Right lobe of liver (tissue), 4 donors: ENCODE data around the gene TTC24.

Experiments used
- POLR2A ChIP-seq: fragments of 450-650 bp; IDR thresholded peaks from one replicate; pipeline ENCODE4 v1.6.1; 2017; ENCODE audit warnings: antibody characterized with exemption, mild to moderate bottlenecking
- TF ChIP-seq, protein P1 (sequence below), 4 donors: fragments of 200-600 bp in 3 of 4; fragments of 450-650 bp in 1 of 4; IDR thresholded peaks; one replicate each; pipeline versions ENCODE4 v1.5.1 to v1.8.0; 2016 to 2022; ENCODE audit warnings: antibody characterized with exemption in 4 of 4, mild to moderate bottlenecking in 2 of 4
- donor health status: DM: no; HTN: no; CAD: no.
- donor health status: DM: no; HTN: no; CAD: no.
- donor health status: DM: no; HTN: yes; CAD: no.

DNA sequence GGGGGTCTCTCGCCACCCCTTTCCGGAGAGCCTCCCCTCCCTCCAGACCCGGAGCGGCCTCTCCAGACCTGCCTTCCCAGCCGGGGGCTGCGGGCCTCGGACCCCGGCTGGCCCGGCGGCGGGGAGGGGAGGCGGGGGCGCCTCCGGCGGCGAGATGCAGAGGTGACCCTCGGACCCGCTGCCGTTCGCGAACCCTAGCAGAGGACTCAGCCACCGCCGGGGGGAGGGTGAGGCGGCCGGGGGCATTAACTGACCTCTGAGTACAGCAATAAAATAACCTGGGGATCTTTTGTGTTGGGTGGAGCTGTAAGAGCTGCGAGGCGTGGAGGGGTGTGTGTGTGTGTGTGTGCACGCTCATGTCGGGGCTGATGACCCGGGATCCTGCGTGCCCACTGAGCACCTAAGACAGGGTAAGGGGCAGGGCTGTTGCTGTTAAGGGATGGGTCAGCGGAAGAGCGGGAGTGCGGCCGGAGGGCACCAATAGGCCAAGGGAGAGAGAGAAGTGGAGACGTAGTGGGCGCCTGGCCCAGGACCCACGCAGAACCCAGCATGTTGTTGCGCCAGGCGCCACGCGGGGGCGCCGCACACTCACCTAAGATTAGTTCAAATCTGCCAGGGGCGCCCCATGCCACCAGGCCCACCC, 46.0 kb downstream of the TTC24 start:
- TF ChIP-seq, protein P1, sequence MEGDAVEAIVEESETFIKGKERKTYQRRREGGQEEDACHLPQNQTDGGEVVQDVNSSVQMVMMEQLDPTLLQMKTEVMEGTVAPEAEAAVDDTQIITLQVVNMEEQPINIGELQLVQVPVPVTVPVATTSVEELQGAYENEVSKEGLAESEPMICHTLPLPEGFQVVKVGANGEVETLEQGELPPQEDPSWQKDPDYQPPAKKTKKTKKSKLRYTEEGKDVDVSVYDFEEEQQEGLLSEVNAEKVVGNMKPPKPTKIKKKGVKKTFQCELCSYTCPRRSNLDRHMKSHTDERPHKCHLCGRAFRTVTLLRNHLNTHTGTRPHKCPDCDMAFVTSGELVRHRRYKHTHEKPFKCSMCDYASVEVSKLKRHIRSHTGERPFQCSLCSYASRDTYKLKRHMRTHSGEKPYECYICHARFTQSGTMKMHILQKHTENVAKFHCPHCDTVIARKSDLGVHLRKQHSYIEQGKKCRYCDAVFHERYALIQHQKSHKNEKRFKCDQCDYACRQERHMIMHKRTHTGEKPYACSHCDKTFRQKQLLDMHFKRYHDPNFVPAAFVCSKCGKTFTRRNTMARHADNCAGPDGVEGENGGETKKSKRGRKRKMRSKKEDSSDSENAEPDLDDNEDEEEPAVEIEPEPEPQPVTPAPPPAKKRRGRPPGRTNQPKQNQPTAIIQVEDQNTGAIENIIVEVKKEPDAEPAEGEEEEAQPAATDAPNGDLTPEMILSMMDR (IDR thresholded peaks at IDR 0.05) = peak; percentile 63 to 73 (median 68)
- TF ChIP-seq POLR2A = no peak
